ENCODE measurements around the gene MPP4.

The MPP4 gene

GRCh38 chr2:201664334-201664733, 34.1 kb downstream of the MPP4 start:
- no peak for TF ChIP-seq CTCF (conservative IDR thresholded peaks at IDR 0.05; ENCODE audit: low read depth, low read length)
- DNase-seq (ENCODE audit: low read depth) = no peak
- H3K4me3 ChIP-seq (ENCODE audit: low read depth, low read length) = no peak overlapping the region

GRCh38 chr2:201661366-201661765, 37.1 kb downstream of the MPP4 start:
- H3K4me3 ChIP-seq (ENCODE audit: low read depth, low read length) = no peak overlapping the region
- DNase-seq (ENCODE audit: low read depth) = no peak
- no peak for TF ChIP-seq CTCF (conservative IDR thresholded peaks at IDR 0.05; ENCODE audit: low read depth, low read length)

- H3K4me3 ChIP-seq (ENCODE audit: low read depth, low read length) = no peak overlapping the region
These were observed 38.0 kb downstream of the MPP4 start for GRCh38 chr2:201660293-201660895.

GRCh38 chr2:201656740-201657139, 41.7 kb downstream of the MPP4 start:
- H3K4me3 ChIP-seq (ENCODE audit: low read depth, low read length) = no peak overlapping the region
- no peak for TF ChIP-seq CTCF (conservative IDR thresholded peaks at IDR 0.05; ENCODE audit: low read depth, low read length)
- no peak for DNase-seq (ENCODE audit: low read depth)

More at GRCh38 chr2:201660293-201660895, 38.0 kb downstream of the MPP4 start:
- TF ChIP-seq CTCF (conservative IDR thresholded peaks at IDR 0.05; ENCODE audit: low read depth, low read length) = no peak
- DNase-seq (ENCODE audit: low read depth) = no peak

- no peak overlapping the region for H3K4me3 ChIP-seq (ENCODE audit: low read depth, low read length)
- no peak for TF ChIP-seq CTCF (conservative IDR thresholded peaks at IDR 0.05; ENCODE audit: low read depth, low read length)
- no peak for DNase-seq (ENCODE audit: low read depth)
These were observed 42.3 kb downstream of the MPP4 start for GRCh38 chr2:201656102-201656501.

GRCh38 chr2:201654616-201655384, 43.6 kb downstream of the MPP4 start:
- peak; percentile 77 for DNase-seq (ENCODE audit: low read depth)
- no peak overlapping the region for H3K4me3 ChIP-seq (ENCODE audit: low read depth, low read length)
- TF ChIP-seq CTCF (conservative IDR thresholded peaks at IDR 0.05; ENCODE audit: low read depth, low read length) = no peak

GRCh38 chr2:201653221-201653620, 45.2 kb downstream of the MPP4 start:
- no peak for TF ChIP-seq CTCF (conservative IDR thresholded peaks at IDR 0.05; ENCODE audit: low read depth, low read length)
- no peak for DNase-seq (ENCODE audit: low read depth)
- no peak overlapping the region for H3K4me3 ChIP-seq (ENCODE audit: low read depth, low read length)
